OCI-LY7 (cell line): ENCODE measurements around the gene DAB1.

Experiments used
- EZH2phosphoT487 ChIP-seq: fragments of 200-600 bp; sonication (generic); IDR thresholded peaks from 2 replicates; pipeline ENCODE4 v1.6.1; 2018; ENCODE audit warnings: low read depth, borderline replicate concordance, mild to moderate bottlenecking, mixed run types, antibody characterized with exemption, low read length, moderate library complexity, mixed read lengths
- TF ChIP-seq, protein P1 (sequence below): fragments of 200-600 bp; sonication (generic); conservative IDR thresholded peaks from 2 replicates; pipeline ENCODE4 v1.5.1; 2014; ENCODE audit warnings: mild to moderate bottlenecking, antibody characterized with exemption, low read length, moderate library complexity, mixed read lengths

DNA sequence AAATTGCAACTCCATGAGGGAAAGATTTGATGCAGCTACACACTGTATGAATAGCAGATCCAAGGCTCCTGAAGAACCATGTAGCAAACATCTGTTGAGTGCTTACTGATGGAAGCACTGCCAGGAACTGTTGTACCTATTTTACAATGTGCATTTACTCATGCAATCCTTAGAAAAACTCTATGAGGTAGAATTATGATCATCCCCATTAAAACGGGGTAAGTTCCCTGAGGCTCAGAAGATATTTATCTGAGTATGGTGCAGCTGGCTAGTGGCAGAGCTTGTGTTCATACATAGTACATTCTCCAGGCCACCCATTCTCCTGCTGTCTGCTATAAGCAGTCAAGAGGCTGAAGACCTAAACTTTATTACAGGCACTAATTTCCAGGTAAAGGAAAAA, 403.6 kb downstream of the DAB1 start:
- TF ChIP-seq, protein P1, sequence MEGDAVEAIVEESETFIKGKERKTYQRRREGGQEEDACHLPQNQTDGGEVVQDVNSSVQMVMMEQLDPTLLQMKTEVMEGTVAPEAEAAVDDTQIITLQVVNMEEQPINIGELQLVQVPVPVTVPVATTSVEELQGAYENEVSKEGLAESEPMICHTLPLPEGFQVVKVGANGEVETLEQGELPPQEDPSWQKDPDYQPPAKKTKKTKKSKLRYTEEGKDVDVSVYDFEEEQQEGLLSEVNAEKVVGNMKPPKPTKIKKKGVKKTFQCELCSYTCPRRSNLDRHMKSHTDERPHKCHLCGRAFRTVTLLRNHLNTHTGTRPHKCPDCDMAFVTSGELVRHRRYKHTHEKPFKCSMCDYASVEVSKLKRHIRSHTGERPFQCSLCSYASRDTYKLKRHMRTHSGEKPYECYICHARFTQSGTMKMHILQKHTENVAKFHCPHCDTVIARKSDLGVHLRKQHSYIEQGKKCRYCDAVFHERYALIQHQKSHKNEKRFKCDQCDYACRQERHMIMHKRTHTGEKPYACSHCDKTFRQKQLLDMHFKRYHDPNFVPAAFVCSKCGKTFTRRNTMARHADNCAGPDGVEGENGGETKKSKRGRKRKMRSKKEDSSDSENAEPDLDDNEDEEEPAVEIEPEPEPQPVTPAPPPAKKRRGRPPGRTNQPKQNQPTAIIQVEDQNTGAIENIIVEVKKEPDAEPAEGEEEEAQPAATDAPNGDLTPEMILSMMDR, result no peak
- TF ChIP-seq EZH2phosphoT487, result no peak
